Parathyroid adenoma (tissue), 2 donors: Measurements from ENCODE around the gene PAX3.

Experiments used
- H2AFZ ChIP-seq: fragments of 300-600 bp; sonication (generic); one replicate; pipeline ENCODE4 v1.7.0; 2017; ENCODE audit warnings: antibody characterized with exemption, mild to moderate bottlenecking
- H3K27ac ChIP-seq: fragments of 300-600 bp; sonication (generic); one replicate; pipeline ENCODE4 v1.7.0; 2017
- H3K27me3 ChIP-seq: fragments of 300-600 bp; sonication (generic); one replicate; pipeline ENCODE4 v1.7.0; 2017; ENCODE audit warnings: low read length; ENCODE audit not compliant: control insufficient read depth, insufficient read depth
- H3K36me3 ChIP-seq: fragments of 300-600 bp; sonication (generic); one replicate; pipeline ENCODE4 v1.7.0; 2017; ENCODE audit warnings: low read length; ENCODE audit not compliant: control insufficient read depth, insufficient read depth
- H3K4me1 ChIP-seq: fragments of 300-600 bp; sonication (generic); one replicate; pipeline ENCODE4 v1.7.0; 2017; ENCODE audit warnings: control low read depth
- H3K4me2 ChIP-seq: fragments of 300-600 bp; sonication (generic); one replicate; pipeline ENCODE4 v1.7.0; 2017; ENCODE audit warnings: low read length
- H3K4me3 ChIP-seq: fragments of 300-600 bp; sonication (generic); one replicate; pipeline ENCODE4 v1.7.0; 2017; ENCODE audit warnings: low read depth, low read length
- H3K79me2 ChIP-seq: fragments of 300-600 bp; sonication (generic); one replicate; pipeline ENCODE4 v1.7.0; 2017; ENCODE audit warnings: control low read depth
- H3K9ac ChIP-seq: fragments of 300-600 bp; sonication (generic); one replicate; pipeline ENCODE4 v1.7.0; 2017; ENCODE audit warnings: mild to moderate bottlenecking
- H3K9me3 ChIP-seq: fragments of 300-600 bp; sonication (generic); one replicate; pipeline ENCODE4 v1.7.0; 2017; ENCODE audit warnings: low read length; ENCODE audit not compliant: control insufficient read depth
- CTCF ChIP-seq: fragments of 300-600 bp; sonication (generic); IDR thresholded peaks from one replicate; pipeline ENCODE4 v1.7.0; 2017; ENCODE audit warnings: antibody characterized with exemption, mild to moderate bottlenecking
- donor health status: primary hyperparathyroidism.

The PAX3 gene

GRCh38 chr2:222301053-222301795, 2.4 kb upstream of the PAX3 start:
- no peak overlapping the region for H3K27ac ChIP-seq
- H3K9ac ChIP-seq, result no peak overlapping the region
- no peaks in the 10 kb centered on the region for H3K79me2 ChIP-seq
- TF ChIP-seq CTCF, result no peak
- no peaks in the 10 kb centered on the region for H3K9me3 ChIP-seq
- no peak overlapping the region for H3K4me3 ChIP-seq
- H3K4me2 ChIP-seq, result no peak overlapping the region
- peaks cover 3% of the 10 kb centered on the region for H3K4me1 ChIP-seq
- no peak overlapping the region for H2AFZ ChIP-seq
- H3K27me3 ChIP-seq, result peaks cover 55% of the 10 kb centered on the region
- H3K36me3 ChIP-seq, result no peaks in the 10 kb centered on the region

GRCh38 chr2:222300726-222301052, 1.9 kb upstream of the PAX3 start:
- Histone ChIP-seq H3K9me3 (no peaks in the 10 kb centered on the region), H3K79me2 (no peaks in the 10 kb centered on the region), H3K4me1 (peaks cover 3% of the 10 kb centered on the region), H3K27ac (no peak overlapping the region), H3K4me3 (no peak overlapping the region), H3K27me3 (peaks cover 60% of the 10 kb centered on the region), H3K9ac (no peak overlapping the region), H2AFZ (no peak overlapping the region), H3K4me2 (no peak overlapping the region), H3K36me3 (no peaks in the 10 kb centered on the region)
- TF ChIP-seq CTCF, result no peak

GRCh38 chr2:222299906-222300725, 1.3 kb upstream of the PAX3 start:
- Histone ChIP-seq H2AFZ (no peak overlapping the region), H3K4me1 (no peaks in the 10 kb centered on the region), H3K79me2 (no peaks in the 10 kb centered on the region)

GRCh38 chr2:222298001-222298310, 842 bp downstream of the PAX3 start:
- no peak for TF ChIP-seq CTCF
- H3K27ac ChIP-seq, result no peak overlapping the region
- H3K27me3 ChIP-seq, result peaks cover 46% of the 10 kb centered on the region
- H3K79me2 ChIP-seq, result no peaks in the 10 kb centered on the region
- no peak overlapping the region for H3K4me2 ChIP-seq
- no peak overlapping the region for H3K4me3 ChIP-seq
- H3K9me3 ChIP-seq, result no peaks in the 10 kb centered on the region
- H2AFZ ChIP-seq, result no peak overlapping the region
- no peaks in the 10 kb centered on the region for H3K4me1 ChIP-seq
- H3K36me3 ChIP-seq, result no peaks in the 10 kb centered on the region
- no peak overlapping the region for H3K9ac ChIP-seq

More at GRCh38 chr2:222299906-222300725, 1.3 kb upstream of the PAX3 start:
- no peak overlapping the region for H3K9ac ChIP-seq
- H3K27ac ChIP-seq, result no peak overlapping the region
- TF ChIP-seq CTCF, result no peak
- H3K9me3 ChIP-seq, result no peaks in the 10 kb centered on the region
- no peak overlapping the region for H3K4me2 ChIP-seq
- H3K4me3 ChIP-seq, result no peak overlapping the region
- H3K36me3 ChIP-seq, result no peaks in the 10 kb centered on the region
- peaks cover 60% of the 10 kb centered on the region for H3K27me3 ChIP-seq

GRCh38 chr2:222297600-222297935, 1.2 kb downstream of the PAX3 start:
- no peak for TF ChIP-seq CTCF
- Histone ChIP-seq H3K79me2 (no peaks in the 10 kb centered on the region), H3K36me3 (no peaks in the 10 kb centered on the region), H3K27me3 (peaks cover 43% of the 10 kb centered on the region), H3K9me3 (no peaks in the 10 kb centered on the region), H3K9ac (no peak overlapping the region), H3K27ac (no peak overlapping the region), H3K4me1 (no peaks in the 10 kb centered on the region), H3K4me3 (no peak overlapping the region), H3K4me2 (no peak overlapping the region), H2AFZ (no peak overlapping the region)
